Astrocyte (in vitro differentiated cells and primary cell): ENCODE data around the gene PADI2.

ENCODE experiments used
- EZH2 ChIP-seq: IDR thresholded peaks from 2 replicates; pipeline ENCODE4 v1.6.1; 2012; ENCODE audit warnings: mild to moderate bottlenecking, low read length, inconsistent platforms; ENCODE audit not compliant: insufficient read depth
- TF ChIP-seq, protein P1 (sequence below): IDR thresholded peaks from 2 replicates; pipeline ENCODE4 v1.5.1; 2011; ENCODE audit warnings: low read depth, mild to moderate bottlenecking, inconsistent platforms, low read length, moderate library complexity; ENCODE audit not compliant: insufficient read depth

GRCh38 chr1:17120481-17120877, 1.2 kb upstream of the PADI2 start:
- TF ChIP-seq, protein P1, sequence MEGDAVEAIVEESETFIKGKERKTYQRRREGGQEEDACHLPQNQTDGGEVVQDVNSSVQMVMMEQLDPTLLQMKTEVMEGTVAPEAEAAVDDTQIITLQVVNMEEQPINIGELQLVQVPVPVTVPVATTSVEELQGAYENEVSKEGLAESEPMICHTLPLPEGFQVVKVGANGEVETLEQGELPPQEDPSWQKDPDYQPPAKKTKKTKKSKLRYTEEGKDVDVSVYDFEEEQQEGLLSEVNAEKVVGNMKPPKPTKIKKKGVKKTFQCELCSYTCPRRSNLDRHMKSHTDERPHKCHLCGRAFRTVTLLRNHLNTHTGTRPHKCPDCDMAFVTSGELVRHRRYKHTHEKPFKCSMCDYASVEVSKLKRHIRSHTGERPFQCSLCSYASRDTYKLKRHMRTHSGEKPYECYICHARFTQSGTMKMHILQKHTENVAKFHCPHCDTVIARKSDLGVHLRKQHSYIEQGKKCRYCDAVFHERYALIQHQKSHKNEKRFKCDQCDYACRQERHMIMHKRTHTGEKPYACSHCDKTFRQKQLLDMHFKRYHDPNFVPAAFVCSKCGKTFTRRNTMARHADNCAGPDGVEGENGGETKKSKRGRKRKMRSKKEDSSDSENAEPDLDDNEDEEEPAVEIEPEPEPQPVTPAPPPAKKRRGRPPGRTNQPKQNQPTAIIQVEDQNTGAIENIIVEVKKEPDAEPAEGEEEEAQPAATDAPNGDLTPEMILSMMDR = no peak
- no peak for TF ChIP-seq EZH2
